ENCODE results near the gene GOSR1.

DNA sequence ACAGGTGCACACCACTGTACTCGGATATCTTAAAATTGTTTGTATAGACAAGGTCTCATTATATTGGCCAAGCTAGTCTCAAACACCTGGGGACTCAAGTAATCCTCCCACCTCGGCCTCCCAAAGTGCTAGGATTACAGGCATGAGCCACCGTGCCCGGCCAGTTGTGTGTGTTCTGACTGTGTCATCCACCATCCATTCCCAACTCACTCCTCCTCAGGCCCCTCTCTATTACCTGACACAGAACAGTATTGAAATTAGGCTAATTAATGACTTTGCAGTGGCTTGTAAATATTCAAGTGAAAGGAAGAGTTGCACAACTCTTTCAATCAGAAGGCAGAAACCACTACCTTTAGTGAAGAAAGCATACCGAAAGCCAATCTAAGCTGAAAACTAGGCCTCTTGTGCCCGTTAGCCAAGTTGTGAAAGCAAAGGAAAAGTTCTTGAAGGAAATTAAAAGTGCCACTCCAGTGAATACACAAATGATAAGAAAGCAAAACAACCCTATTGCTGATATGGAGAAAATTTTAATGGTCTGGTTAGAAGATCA, 28.7 kb downstream of the GOSR1 start:
- TF ChIP-seq, protein P1, sequence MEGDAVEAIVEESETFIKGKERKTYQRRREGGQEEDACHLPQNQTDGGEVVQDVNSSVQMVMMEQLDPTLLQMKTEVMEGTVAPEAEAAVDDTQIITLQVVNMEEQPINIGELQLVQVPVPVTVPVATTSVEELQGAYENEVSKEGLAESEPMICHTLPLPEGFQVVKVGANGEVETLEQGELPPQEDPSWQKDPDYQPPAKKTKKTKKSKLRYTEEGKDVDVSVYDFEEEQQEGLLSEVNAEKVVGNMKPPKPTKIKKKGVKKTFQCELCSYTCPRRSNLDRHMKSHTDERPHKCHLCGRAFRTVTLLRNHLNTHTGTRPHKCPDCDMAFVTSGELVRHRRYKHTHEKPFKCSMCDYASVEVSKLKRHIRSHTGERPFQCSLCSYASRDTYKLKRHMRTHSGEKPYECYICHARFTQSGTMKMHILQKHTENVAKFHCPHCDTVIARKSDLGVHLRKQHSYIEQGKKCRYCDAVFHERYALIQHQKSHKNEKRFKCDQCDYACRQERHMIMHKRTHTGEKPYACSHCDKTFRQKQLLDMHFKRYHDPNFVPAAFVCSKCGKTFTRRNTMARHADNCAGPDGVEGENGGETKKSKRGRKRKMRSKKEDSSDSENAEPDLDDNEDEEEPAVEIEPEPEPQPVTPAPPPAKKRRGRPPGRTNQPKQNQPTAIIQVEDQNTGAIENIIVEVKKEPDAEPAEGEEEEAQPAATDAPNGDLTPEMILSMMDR (IDR thresholded peaks at IDR 0.05): no peak
- no peak for TF ChIP-seq POLR2A (IDR thresholded peaks at IDR 0.05)

Measured in right lobe of liver (tissue), 4 donors.